Skeletal muscle tissue (tissue), 4 donors: ENCODE data around the gene HOXB1. TPM values are rescaled to one million over a fixed set of nuclear protein-coding genes. Genes with fewer than 3 reads are reported as not detected.
"Not testable (repeated sequence)": the region's sequence is repeated elsewhere in the genome, so short reads cannot be mapped to it uniquely, and the experiment has no call there.

Source experiments
- H3K27ac ChIP-seq: one replicate; pipeline ENCODE4 v1.7.0; 2013; ENCODE audit warnings: mild to moderate bottlenecking, low read depth, low read length, inconsistent platforms
- H3K27me3 ChIP-seq, 3 donors: one replicate each; pipeline ENCODE4 v1.7.0; 2013; ENCODE audit warnings: low read length in 3 of 3; ENCODE audit not compliant: control insufficient read depth in 3 of 3, insufficient read depth in 3 of 3
- H3K36me3 ChIP-seq, 3 donors: one replicate each; pipeline ENCODE4 v1.7.0; 2013; ENCODE audit warnings: low read length in 3 of 3; ENCODE audit not compliant: control insufficient read depth in 3 of 3, insufficient read depth in 3 of 3
- H3K4me1 ChIP-seq, 3 donors: one replicate each; pipeline ENCODE4 v1.7.0; 2013; ENCODE audit warnings: low read length in 3 of 3, mild to moderate bottlenecking in 3 of 3; ENCODE audit not compliant: control insufficient read depth in 3 of 3, insufficient read depth in 3 of 3
- H3K4me3 ChIP-seq, 3 donors: one replicate each; pipeline ENCODE4 v1.7.0; 2013; ENCODE audit warnings: low read length in 3 of 3
- H3K9ac ChIP-seq, 3 donors: one replicate each; pipeline ENCODE4 v1.7.0; 2013; ENCODE audit warnings: low read length in 3 of 3, mild to moderate bottlenecking in 3 of 3, moderate library complexity in 2 of 3, low read depth in 1 of 3
- H3K9me3 ChIP-seq, 3 donors: one replicate each; pipeline ENCODE4 v1.7.0; 2013; ENCODE audit warnings: low read length in 3 of 3; ENCODE audit not compliant: control insufficient read depth in 3 of 3
- total RNA-seq: library from RNA; depleted of rRNA; stranded (reverse); fragments of >200 nt; gene quantifications from one replicate; pipeline ENCODE4 v1.2.3, GENCODE V29; 2014
- donor health status: Osteomylitis.

HOXB1 gene
- total RNA-seq, 1 donor from 2014 or later, result not detected

DNA sequence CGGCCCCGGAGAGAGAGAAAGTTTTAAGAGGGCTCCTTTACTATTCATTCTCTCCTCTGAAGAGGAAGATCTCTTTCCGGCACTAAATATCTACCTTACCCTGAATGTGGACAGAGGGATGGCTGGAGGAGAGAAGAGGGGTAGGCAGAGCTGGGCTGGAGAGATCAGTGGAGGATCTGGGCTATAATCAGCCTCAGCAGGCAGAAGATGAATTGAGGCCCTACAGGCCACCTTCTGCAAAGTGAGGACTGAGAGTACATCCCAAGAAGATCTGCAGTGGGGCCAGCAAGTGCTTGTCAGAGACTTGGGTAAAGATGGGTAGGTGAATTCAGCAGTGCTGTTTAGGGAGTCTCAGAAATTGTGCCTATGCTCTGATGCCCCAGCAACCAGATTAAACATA is 6.5 kb upstream of the HOXB1 start:
- no peak overlapping the region for H3K4me3 ChIP-seq
- H3K27ac ChIP-seq, result no peak overlapping the region
- no peaks in the 10 kb centered on the region for H3K9me3 ChIP-seq
- no peak overlapping the region for H3K9ac ChIP-seq
- peaks cover 0 to 33% (median 24%) of the 10 kb centered on the region in 3 donors for H3K27me3 ChIP-seq
- H3K4me1 ChIP-seq, result peaks cover 0 to 14% (median 0%) of the 10 kb centered on the region in 3 donors
- no peaks in the 10 kb centered on the region for H3K36me3 ChIP-seq

GRCh38 chr17:48535793-48536559 is 5.2 kb upstream of the HOXB1 start:
- H3K27me3 ChIP-seq, result peaks cover 0 to 25% (median 12%) of the 10 kb centered on the region in 3 donors
- H3K9ac ChIP-seq, H3K4me1 ChIP-seq, H3K4me3 ChIP-seq, H3K27ac ChIP-seq, H3K9me3 ChIP-seq, H3K36me3 ChIP-seq: not testable (repeated sequence)

DNA sequence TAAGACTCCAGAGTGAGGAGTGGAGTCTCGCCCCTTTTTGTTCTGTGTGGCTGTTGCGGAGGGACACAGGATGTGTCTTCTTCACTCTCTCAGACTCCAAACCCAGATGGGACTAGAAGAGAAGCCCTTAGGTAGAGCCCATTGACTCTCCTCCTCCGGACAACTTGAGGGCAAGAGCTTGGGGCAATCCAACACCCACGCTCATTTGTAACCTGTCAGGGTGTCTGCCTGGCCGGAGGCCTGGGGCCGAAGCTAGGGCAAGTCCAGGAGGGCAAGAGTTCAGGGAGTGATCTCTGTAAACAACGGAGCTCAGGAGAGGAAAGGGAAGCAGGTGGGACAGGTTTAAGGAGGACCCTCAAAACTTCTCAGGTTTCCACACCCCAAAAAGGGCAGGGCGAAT is 1.4 kb upstream of the HOXB1 start:
- H3K27ac ChIP-seq, result no peak overlapping the region
- H3K27me3 ChIP-seq, result peaks cover 7 to 38% (median 15%) of the 10 kb centered on the region in 3 donors
- H3K36me3 ChIP-seq, result no peaks in the 10 kb centered on the region
- no peak overlapping the region for H3K4me3 ChIP-seq
- H3K4me1 ChIP-seq, result no peaks in the 10 kb centered on the region
- no peak overlapping the region for H3K9ac ChIP-seq
- H3K9me3 ChIP-seq, result no peaks in the 10 kb centered on the region

GRCh38 chr17:48530208-48530886 is 464 bp downstream of the HOXB1 start:
- no peaks in the 10 kb centered on the region for H3K4me1 ChIP-seq
- H3K27ac ChIP-seq, result no peak overlapping the region
- H3K9me3 ChIP-seq, result no peaks in the 10 kb centered on the region
- peaks cover 19 to 53% (median 21%) of the 10 kb centered on the region in 3 donors for H3K27me3 ChIP-seq
- H3K9ac ChIP-seq, result no peak overlapping the region
- no peak overlapping the region for H3K4me3 ChIP-seq
- no peaks in the 10 kb centered on the region for H3K36me3 ChIP-seq

DNA sequence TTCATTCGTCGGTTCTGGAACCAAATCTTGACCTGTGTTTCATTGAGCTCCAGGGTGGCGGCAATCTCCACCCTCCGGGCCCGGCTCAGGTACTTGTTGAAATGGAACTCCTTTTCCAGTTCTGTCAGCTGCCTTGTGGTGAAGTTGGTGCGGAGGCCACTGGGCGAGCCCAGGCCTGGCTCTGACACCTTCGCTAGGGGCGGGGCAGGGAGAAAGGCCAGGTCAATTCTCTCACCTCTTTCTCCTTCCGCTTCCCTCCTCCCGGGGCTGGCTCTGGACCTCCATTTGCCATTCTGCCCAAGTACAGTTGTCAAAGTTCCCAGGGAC is 1.2 kb downstream of the HOXB1 start:
- Histone ChIP-seq H3K27ac (no peak overlapping the region), H3K4me1 (no peaks in the 10 kb centered on the region), H3K9ac (no peak overlapping the region), H3K27me3 (peaks cover 19 to 53% (median 21%) of the 10 kb centered on the region in 3 donors), H3K4me3 (no peak overlapping the region), H3K9me3 (no peaks in the 10 kb centered on the region), H3K36me3 (no peaks in the 10 kb centered on the region)

DNA sequence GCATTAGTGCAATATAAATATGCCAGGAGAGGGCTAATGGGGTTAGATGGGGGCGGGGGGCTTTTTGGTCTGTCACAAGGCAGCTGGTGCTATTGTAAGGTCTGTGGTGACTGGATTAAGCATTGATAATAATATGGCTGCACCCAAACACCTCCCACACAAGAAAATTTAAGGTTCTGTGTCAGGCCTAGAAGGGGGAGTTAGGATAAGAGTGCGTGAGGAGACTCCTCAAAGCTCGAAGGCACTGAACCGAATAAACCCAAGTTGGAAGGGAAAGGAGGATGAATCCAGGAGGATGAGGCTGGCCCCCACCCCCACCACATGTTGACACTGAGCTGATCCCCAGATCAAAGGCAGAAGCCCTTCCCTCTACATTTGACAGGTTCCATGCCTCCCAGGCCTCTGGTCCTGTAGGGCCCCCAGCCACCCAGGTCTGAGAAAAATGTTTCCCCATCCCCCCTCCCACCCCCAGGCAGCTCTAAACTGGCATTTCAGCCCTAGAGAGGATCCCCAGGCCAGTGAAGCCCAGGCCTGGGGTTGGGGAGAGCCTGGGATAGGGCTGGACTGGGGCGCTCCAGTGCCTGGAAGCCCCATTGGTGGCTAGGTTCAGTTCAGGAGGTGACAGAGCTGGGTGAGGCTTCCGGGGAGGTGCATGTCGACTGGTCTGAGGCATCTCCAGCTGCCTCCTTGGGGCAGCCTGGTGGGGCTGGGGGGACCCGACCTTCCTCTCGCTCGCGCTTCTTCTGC is 1.7 kb downstream of the HOXB1 start:
- no peaks in the 10 kb centered on the region for H3K4me1 ChIP-seq
- H3K27me3 ChIP-seq, result peaks cover 21 to 55% (median 21%) of the 10 kb centered on the region in 3 donors
- H3K27ac ChIP-seq, result no peak overlapping the region
- no peak overlapping the region for H3K4me3 ChIP-seq
- H3K36me3 ChIP-seq, result no peaks in the 10 kb centered on the region
- H3K9ac ChIP-seq, result no peak overlapping the region
- H3K9me3 ChIP-seq, result no peaks in the 10 kb centered on the region

- Histone ChIP-seq H3K4me1 (no peaks in the 10 kb centered on the region), H3K4me3 (no peak overlapping the region), H3K9me3 (no peaks in the 10 kb centered on the region), H3K36me3 (no peaks in the 10 kb centered on the region), H3K27ac (no peak overlapping the region), H3K9ac (no peak overlapping the region), H3K27me3 (peaks cover 21 to 59% (median 29%) of the 10 kb centered on the region in 3 donors)
These were observed 2.5 kb downstream of the HOXB1 start for GRCh38 chr17:48528153-48528935.

DNA sequence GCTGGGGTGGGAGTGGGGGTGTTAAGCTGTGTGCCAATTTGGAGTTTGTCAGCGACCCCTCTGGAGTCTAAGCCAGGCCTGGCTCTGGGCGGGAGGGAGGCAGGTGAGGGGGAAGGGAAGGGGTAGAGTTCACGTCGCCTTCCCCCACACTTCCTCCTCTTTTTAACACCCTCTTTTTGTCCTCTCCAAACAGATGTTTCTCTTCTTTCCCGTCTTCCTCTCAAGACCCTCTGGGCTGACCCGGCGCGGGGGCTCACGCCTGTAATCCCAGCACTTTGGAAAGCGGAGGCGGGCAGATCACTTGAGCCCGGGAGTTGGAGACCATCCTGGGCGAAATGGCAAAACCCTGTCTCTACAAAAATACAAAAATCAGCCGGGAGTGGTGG is 3.3 kb downstream of the HOXB1 start:
- no peaks in the 10 kb centered on the region for H3K36me3 ChIP-seq
- H3K27ac ChIP-seq, result no peak overlapping the region
- no peaks in the 10 kb centered on the region for H3K9me3 ChIP-seq
- H3K4me3 ChIP-seq, result no peak overlapping the region
- H3K9ac ChIP-seq, result no peak overlapping the region
- no peaks in the 10 kb centered on the region for H3K4me1 ChIP-seq
- H3K27me3 ChIP-seq, result peaks cover 21 to 62% (median 33%) of the 10 kb centered on the region in 3 donors

DNA sequence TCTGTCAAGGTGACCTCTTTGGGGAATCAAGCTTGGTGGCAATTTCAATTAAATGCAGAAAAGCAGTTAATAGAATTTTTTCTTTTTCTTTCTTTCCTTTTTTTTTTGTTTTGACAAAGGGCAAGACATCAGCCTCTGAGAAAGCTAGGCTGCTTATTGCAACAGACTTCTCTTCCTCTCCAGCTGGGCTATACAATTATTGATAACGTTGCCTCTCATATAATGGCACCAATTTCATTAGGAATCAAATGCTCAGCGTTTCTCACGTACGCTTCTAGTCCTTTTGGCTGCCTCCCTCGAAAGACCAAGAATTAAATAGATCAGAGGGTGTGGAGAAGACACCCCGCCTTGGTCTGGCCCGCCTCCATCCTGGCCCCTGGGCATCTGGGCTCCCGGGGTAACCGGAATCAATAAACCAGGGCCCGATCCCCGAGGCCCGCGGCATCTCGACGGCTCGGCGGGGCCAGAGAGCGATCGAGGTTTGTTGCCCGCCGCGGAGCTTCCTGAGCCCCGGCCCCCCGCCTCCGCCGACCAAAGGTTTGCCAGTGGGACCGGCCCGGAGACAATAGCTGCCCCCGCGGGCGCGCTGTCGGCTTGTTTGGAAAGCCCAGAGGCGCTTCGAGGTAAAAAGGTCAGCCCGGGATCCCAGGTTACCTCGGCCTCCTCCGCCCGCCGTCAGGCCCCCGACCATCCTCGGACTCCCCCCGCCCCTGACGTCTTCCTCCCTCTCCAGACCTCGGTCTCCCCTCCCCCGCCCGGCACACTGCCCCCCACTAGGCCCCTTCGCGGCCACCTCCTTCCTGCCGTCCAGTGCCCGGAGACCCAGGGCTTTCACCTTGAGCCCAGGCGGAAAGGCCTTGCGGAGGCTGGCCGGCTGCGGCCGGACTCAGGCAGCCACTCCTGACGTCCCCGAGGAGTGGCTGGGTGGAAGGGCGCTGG is 3.9 kb downstream of the HOXB1 start:
- H3K4me3 ChIP-seq, result no peak overlapping the region
- H3K9me3 ChIP-seq, result no peaks in the 10 kb centered on the region
- no peaks in the 10 kb centered on the region for H3K36me3 ChIP-seq
- H3K4me1 ChIP-seq, result no peaks in the 10 kb centered on the region
- H3K27me3 ChIP-seq, result peaks cover 21 to 63% (median 35%) of the 10 kb centered on the region in 3 donors
- no peak overlapping the region for H3K9ac ChIP-seq
- no peak overlapping the region for H3K27ac ChIP-seq
